Loucy (cell line): Measurements from ENCODE around the gene TXNL4A.

Source experiments
- H2AFZ ChIP-seq: fragments of 200-600 bp; sonication (generic); 2 replicates; pipeline ENCODE4 v1.6.0; 2016; ENCODE audit warnings: antibody characterized with exemption, mild to moderate bottlenecking, low read length, moderate library complexity
- H3F3A ChIP-seq: fragments of 200-600 bp; 2 replicates; pipeline ENCODE4 v1.6.0; 2016; ENCODE audit warnings: antibody characterized with exemption, low read depth, mild to moderate bottlenecking
- H3K27me3 ChIP-seq: fragments of 200-600 bp; sonication (generic); 2 replicates; pipeline ENCODE4 v1.6.1; 2014; ENCODE audit warnings: low read length, mild to moderate bottlenecking; ENCODE audit not compliant: insufficient read depth, poor library complexity, severe bottlenecking
- H3K36me3 ChIP-seq: fragments of 200-600 bp; sonication (generic); 2 replicates; pipeline ENCODE4 v1.6.1; 2016; ENCODE audit warnings: low read length; ENCODE audit not compliant: insufficient read depth
- H3K4me1 ChIP-seq: fragments of 200-600 bp; sonication (generic); 2 replicates; pipeline ENCODE4 v1.5.1; 2014; ENCODE audit warnings: low read length, mild to moderate bottlenecking; ENCODE audit not compliant: insufficient read depth, poor library complexity, severe bottlenecking
- H3K4me2 ChIP-seq: fragments of 200-600 bp; sonication (generic); 2 replicates; pipeline ENCODE4 v1.6.0; 2014; ENCODE audit warnings: antibody characterized with exemption, low read length, low read depth, mild to moderate bottlenecking; ENCODE audit not compliant: poor library complexity, severe bottlenecking
- H3K4me3 ChIP-seq: fragments of 200-600 bp; sonication (generic); 2 replicates; pipeline ENCODE4 v1.5.1; 2014; ENCODE audit warnings: low read length, mild to moderate bottlenecking, mixed read lengths; ENCODE audit not compliant: poor library complexity, severe bottlenecking
- H3K79me2 ChIP-seq: fragments of 200-600 bp; sonication (generic); 2 replicates; pipeline ENCODE4 v1.6.1; 2014; ENCODE audit warnings: low read length; ENCODE audit not compliant: insufficient read depth
- H3K9ac ChIP-seq: fragments of 200-600 bp; sonication (generic); 2 replicates; pipeline ENCODE4 v1.6.0; 2014; ENCODE audit warnings: mild to moderate bottlenecking, low read depth, low read length, moderate library complexity; ENCODE audit not compliant: poor library complexity, severe bottlenecking
- H3K9me2 ChIP-seq: fragments of 200-600 bp; sonication (generic); replicated peaks from 2 replicates; pipeline ENCODE4 v1.6.1; 2016; ENCODE audit warnings: low read depth, low read length, mixed read lengths
- H3K9me3 ChIP-seq: fragments of 200-600 bp; sonication (generic); 2 replicates; pipeline ENCODE4 v1.6.1; 2014; ENCODE audit warnings: mild to moderate bottlenecking, antibody characterized with exemption, low read length, low read depth; ENCODE audit not compliant: insufficient read depth
- H4K20me1 ChIP-seq: fragments of 200-600 bp; sonication (generic); 2 replicates; pipeline ENCODE4 v1.6.0; 2014; ENCODE audit warnings: antibody characterized with exemption, low read length, mild to moderate bottlenecking; ENCODE audit not compliant: insufficient read depth, poor library complexity, severe bottlenecking
- CTCF ChIP-seq: fragments of 200-600 bp; sonication (generic); conservative IDR thresholded peaks from 2 replicates; pipeline ENCODE4 v1.5.1; 2014; ENCODE audit warnings: mild to moderate bottlenecking, antibody characterized with exemption, low read length
- EZH2phosphoT487 ChIP-seq: fragments of 200-600 bp; IDR thresholded peaks from 2 replicates; pipeline ENCODE4 v1.6.1; 2018; ENCODE audit warnings: antibody characterized with exemption, mild to moderate bottlenecking, moderate library complexity, borderline replicate concordance

TXNL4A gene

GRCh38 chr18:79942786-79943607 is 45.4 kb downstream of the TXNL4A start:
- H3K4me3 ChIP-seq = no peak overlapping the region
- peaks cover 17% of the 10 kb centered on the region; the same call in 1 of the 2 replicates for H3K36me3 ChIP-seq
- H3K79me2 ChIP-seq = peaks cover 50% of the 10 kb centered on the region
- TF ChIP-seq CTCF = no peak
- TF ChIP-seq EZH2phosphoT487 = no peak
- no peak overlapping the region for H3K9ac ChIP-seq
- H3K4me2 ChIP-seq = no peak overlapping the region
- peaks cover 13% of the 10 kb centered on the region for H4K20me1 ChIP-seq
- peaks cover 22% of the 10 kb centered on the region for H3K4me1 ChIP-seq
- H3F3A ChIP-seq = no peaks in the 10 kb centered on the region
- H3K9me2 ChIP-seq = no peaks in the 10 kb centered on the region
- H3K27me3 ChIP-seq = no peaks in the 10 kb centered on the region
- H2AFZ ChIP-seq = no peak overlapping the region
- no peaks in the 10 kb centered on the region for H3K9me3 ChIP-seq

GRCh38 chr18:79942211-79942610 is 46.2 kb downstream of the TXNL4A start:
- Histone ChIP-seq H3K36me3 (peaks cover 21% of the 10 kb centered on the region; the same call in 1 of the 2 replicates), H3K9me3 (no peaks in the 10 kb centered on the region), H3K79me2 (peaks cover 52% of the 10 kb centered on the region)

GRCh38 chr18:79941473-79942119 is 46.8 kb downstream of the TXNL4A start:
- TF ChIP-seq EZH2phosphoT487 (no peak), CTCF (no peak)
- H4K20me1 ChIP-seq = peaks cover 13% of the 10 kb centered on the region
- peaks cover 53% of the 10 kb centered on the region for H3K79me2 ChIP-seq

More at GRCh38 chr18:79942211-79942610, 46.2 kb downstream of the TXNL4A start:
- H3K27me3 ChIP-seq = no peaks in the 10 kb centered on the region
- TF ChIP-seq EZH2phosphoT487 = no peak
- no peak for TF ChIP-seq CTCF
- peaks cover 13% of the 10 kb centered on the region for H4K20me1 ChIP-seq
- H3F3A ChIP-seq = no peaks in the 10 kb centered on the region
- no peak overlapping the region for H2AFZ ChIP-seq
- H3K9me2 ChIP-seq = no peaks in the 10 kb centered on the region
- peaks cover 16% of the 10 kb centered on the region for H3K4me1 ChIP-seq
- H3K9ac ChIP-seq = no peak overlapping the region
- no peak overlapping the region for H3K4me3 ChIP-seq
- H3K4me2 ChIP-seq = no peak overlapping the region

More at GRCh38 chr18:79941473-79942119, 46.8 kb downstream of the TXNL4A start:
- Histone ChIP-seq H3K36me3 (peaks cover 27% of the 10 kb centered on the region; the same call in 1 of the 2 replicates), H3K9me2 (no peaks in the 10 kb centered on the region), H2AFZ (no peak overlapping the region), H3K9me3 (no peaks in the 10 kb centered on the region), H3K27me3 (no peaks in the 10 kb centered on the region), H3K4me2 (no peak overlapping the region), H3K4me1 (peaks cover 14% of the 10 kb centered on the region), H3F3A (no peaks in the 10 kb centered on the region), H3K9ac (no peak overlapping the region), H3K4me3 (no peak overlapping the region)
